CD14-positive monocyte (primary cell): ENCODE measurements around the gene GALNT1. TPM values are rescaled to one million over a fixed set of nuclear protein-coding genes. Genes with fewer than 3 reads are reported as not detected.

Source experiments
- DNase-seq, 3 donors: peaks; one replicate each; pipeline ENCODE4 v3.0.0-alpha.2; 2011 to 2022
- H2AFZ ChIP-seq: 2 replicates; pipeline ENCODE4 v1.6.0; 2012; ENCODE audit warnings: mild to moderate bottlenecking, low read depth, low read length, inconsistent platforms; ENCODE audit not compliant: insufficient read depth, poor library complexity, severe bottlenecking
- H3K27ac ChIP-seq, 2 donors: 1 replicate in 1 of 2; 2 replicates in 1 of 2; pipeline ENCODE4 v1.5.1; 2012 to 2013; ENCODE audit warnings: low read length in 2 of 2, control low read depth in 1 of 2, inconsistent platforms in 1 of 2, low read depth in 1 of 2, mild to moderate bottlenecking in 1 of 2
- H3K27me3 ChIP-seq, 2 donors: one replicate each; pipeline versions ENCODE4 v1.6.0 to v1.6.1; 2011 to 2013; ENCODE audit warnings: low read length in 2 of 2; ENCODE audit not compliant: control insufficient read depth in 2 of 2, insufficient read depth in 2 of 2
- H3K36me3 ChIP-seq, 2 donors: replicated peaks in 1 of 2; 1 replicate in 1 of 2; 2 replicates in 1 of 2; pipeline versions ENCODE4 v1.5.1 to v1.6.1; 2012 to 2013; ENCODE audit warnings: low read length in 2 of 2, control low read depth in 1 of 2, inconsistent platforms in 1 of 2, mild to moderate bottlenecking in 1 of 2; ENCODE audit not compliant: insufficient read depth in 2 of 2, control insufficient read depth in 1 of 2
- H3K4me1 ChIP-seq, 2 donors: 1 replicate in 1 of 2; 2 replicates in 1 of 2; pipeline versions ENCODE4 v1.5.1 to v1.6.1; 2012 to 2013; ENCODE audit warnings: low read length in 2 of 2, control low read depth in 1 of 2, inconsistent platforms in 1 of 2, mild to moderate bottlenecking in 1 of 2, moderate library complexity in 1 of 2; ENCODE audit not compliant: insufficient read depth in 2 of 2, control insufficient read depth in 1 of 2
- H3K4me2 ChIP-seq: replicated peaks from 2 replicates; pipeline ENCODE3; 2012; ENCODE audit warnings: low read length, moderate library complexity, mild to moderate bottlenecking; ENCODE audit not compliant: poor library complexity, severe bottlenecking; ENCODE audit errors: extremely low read depth
- H3K4me3 ChIP-seq, 3 experiments: fragments of 200-600 bp in 1 of 3; sonication (generic) in 1 of 3; replicated peaks in 1 of 3; 1 replicate in 2 of 3; 2 replicates in 1 of 3; pipeline ENCODE4 v1.5.1; 2011 to 2013; ENCODE audit warnings: low read length in 3 of 3, mild to moderate bottlenecking in 3 of 3, control low read depth in 2 of 3, low read depth in 2 of 3, inconsistent platforms in 1 of 3, moderate library complexity in 1 of 3
- H3K79me2 ChIP-seq: 2 replicates; pipeline ENCODE4 v1.6.0; 2012; ENCODE audit warnings: mild to moderate bottlenecking, control low read depth, inconsistent platforms, low read length, moderate library complexity; ENCODE audit not compliant: insufficient read depth
- H3K9ac ChIP-seq: 2 replicates; pipeline ENCODE4 v1.6.0; 2017; ENCODE audit warnings: low read length, mild to moderate bottlenecking; ENCODE audit not compliant: insufficient read depth, poor library complexity, severe bottlenecking
- H3K9me3 ChIP-seq, 2 donors: replicated peaks in 1 of 2; 1 replicate in 1 of 2; 2 replicates in 1 of 2; pipeline versions ENCODE4 v1.5.1 to v1.6.1; 2012 to 2013; ENCODE audit warnings: low read length in 2 of 2, control low read depth in 1 of 2; ENCODE audit not compliant: control insufficient read depth in 1 of 2, insufficient read depth in 1 of 2
- H4K20me1 ChIP-seq: 2 replicates; pipeline ENCODE4 v1.6.0; 2012; ENCODE audit warnings: mild to moderate bottlenecking, low read length, control low read depth, moderate library complexity; ENCODE audit not compliant: insufficient read depth
- H3K27ac Mint-ChIP-seq, 7 donors: one replicate each; pipeline ENCODE4 v1.8.0; 2020; ENCODE audit warnings: mild to moderate bottlenecking in 7 of 7, mixed read lengths in 7 of 7, moderate library complexity in 6 of 7, inconsistent platforms in 2 of 7
- H3K27me3 Mint-ChIP-seq, 3 donors: one replicate each; pipeline ENCODE4 v1.8.0; 2021 to 2022; ENCODE audit warnings: low read depth in 3 of 3, mild to moderate bottlenecking in 3 of 3, mixed read lengths in 3 of 3, moderate library complexity in 3 of 3, inconsistent platforms in 1 of 3
- H3K36me3 Mint-ChIP-seq, 2 donors: one replicate each; pipeline ENCODE4 v1.8.0; 2020; ENCODE audit warnings: mixed read lengths in 2 of 2, inconsistent platforms in 1 of 2, mild to moderate bottlenecking in 1 of 2
- H3K4me1 Mint-ChIP-seq: one replicate; pipeline ENCODE4 v1.8.0; 2020; ENCODE audit warnings: mild to moderate bottlenecking, mixed read lengths
- H3K4me3 Mint-ChIP-seq, 2 donors: one replicate each; pipeline ENCODE4 v1.8.0; 2020; ENCODE audit warnings: mild to moderate bottlenecking in 2 of 2, mixed read lengths in 2 of 2, moderate library complexity in 1 of 2
- H3K9me3 Mint-ChIP-seq, 7 donors: one replicate each; pipeline ENCODE4 v1.8.0; 2020 to 2022; ENCODE audit warnings: mixed read lengths in 7 of 7, mild to moderate bottlenecking in 6 of 7, moderate library complexity in 6 of 7, inconsistent platforms in 2 of 7
- WGBS: methylation state at CpG from one replicate; pipeline ENCODE4 v1.1.5; 2013; ENCODE audit warnings: missing lambda C conversion rate; ENCODE audit not compliant: insufficient coverage; 5-methylcytosine and 5-hydroxymethylcytosine counted together
- intact Hi-C, 2 donors: fragments of 100-400 bp; cut with micrococcal nuclease; formaldehyde crosslinking; loops; one replicate each; pipeline versions ENCODE4 v1.15.0 to v1.15.1; 2023
- polyA plus RNA-seq, 3 donors: library from polyadenylated mRNA; depleted of rRNA in 1 of 3; unstranded in 2 of 3; stranded (reverse) in 1 of 3; fragments of 300-500 nt in 2 of 3; fragments of >200 nt in 1 of 3; fragmentation: Illumina TruSeq in 2 of 3; gene quantifications; 1 replicate in 2 of 3; 2 replicates in 1 of 3; pipeline ENCODE4 v1.2.3, GENCODE V29; 2012 to 2021
- TF ChIP-seq, protein P1 (sequence below): fragments of 200-600 bp; IDR thresholded peaks from one replicate; pipeline ENCODE4 v1.8.0; 2022; ENCODE audit warnings: antibody characterized with exemption, mild to moderate bottlenecking

The GALNT1 gene
- polyA plus RNA-seq, 3 donors: 16.8 to 58.5 (median 22.9) TPM

DNA sequence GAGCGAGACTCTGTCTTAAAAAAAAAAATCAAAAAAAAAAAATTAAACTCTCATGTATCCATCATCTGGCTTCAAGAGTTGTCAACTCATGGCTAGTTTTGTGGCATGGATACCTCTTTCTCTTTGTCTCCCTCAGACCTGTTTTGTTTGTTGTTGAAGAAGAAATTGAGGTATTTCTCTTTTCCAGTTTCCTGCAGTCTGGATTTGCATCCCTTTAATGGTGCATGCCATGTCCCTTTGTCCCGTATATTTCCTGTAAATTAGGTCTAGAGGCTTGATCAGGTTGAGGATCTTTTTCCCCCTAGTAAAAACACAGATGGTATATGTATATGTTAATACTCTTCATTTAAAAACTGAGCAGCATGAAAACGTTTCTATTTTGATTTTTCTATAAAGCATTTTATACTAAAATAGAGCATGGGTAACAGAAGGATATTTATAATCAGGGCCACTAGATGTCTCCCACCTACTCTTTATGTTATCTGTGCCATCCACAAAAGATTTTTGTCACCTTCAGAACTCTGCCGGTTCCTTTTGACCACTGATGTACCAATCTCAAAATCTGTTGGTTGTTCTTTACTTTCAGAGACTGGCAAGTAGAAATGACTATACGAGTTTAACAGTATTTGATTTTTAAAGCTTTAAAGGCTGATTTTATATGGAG, 80.1 kb downstream of the GALNT1 start:
- Histone ChIP-seq H3K27me3 (no peaks in the 10 kb centered on the region), H2AFZ (no peak overlapping the region), H3K4me3 (no peak overlapping the region), H3K36me3 (peaks cover 22 to 46% of the 10 kb centered on the region in 2 donors), H3K4me2 (no peak overlapping the region), H3K27ac (no peak overlapping the region), H3K9ac (no peak overlapping the region), H3K4me1 (no peaks in the 10 kb centered on the region), H4K20me1 (no peaks in the 10 kb centered on the region), H3K9me3 (no peaks in the 10 kb centered on the region), H3K79me2 (peaks cover 5% of the 10 kb centered on the region)
- peak overlapping the region in 1 of 7 donors; percentile 15 for H3K27ac Mint-ChIP-seq
- no peak overlapping the region for H3K4me3 Mint-ChIP-seq
- H3K36me3 Mint-ChIP-seq: peaks cover 31 to 32% of the 10 kb centered on the region in 2 donors
- no peaks in the 10 kb centered on the region for H3K4me1 Mint-ChIP-seq
- intact Hi-C loops: no loop called here
- TF ChIP-seq, protein P1, sequence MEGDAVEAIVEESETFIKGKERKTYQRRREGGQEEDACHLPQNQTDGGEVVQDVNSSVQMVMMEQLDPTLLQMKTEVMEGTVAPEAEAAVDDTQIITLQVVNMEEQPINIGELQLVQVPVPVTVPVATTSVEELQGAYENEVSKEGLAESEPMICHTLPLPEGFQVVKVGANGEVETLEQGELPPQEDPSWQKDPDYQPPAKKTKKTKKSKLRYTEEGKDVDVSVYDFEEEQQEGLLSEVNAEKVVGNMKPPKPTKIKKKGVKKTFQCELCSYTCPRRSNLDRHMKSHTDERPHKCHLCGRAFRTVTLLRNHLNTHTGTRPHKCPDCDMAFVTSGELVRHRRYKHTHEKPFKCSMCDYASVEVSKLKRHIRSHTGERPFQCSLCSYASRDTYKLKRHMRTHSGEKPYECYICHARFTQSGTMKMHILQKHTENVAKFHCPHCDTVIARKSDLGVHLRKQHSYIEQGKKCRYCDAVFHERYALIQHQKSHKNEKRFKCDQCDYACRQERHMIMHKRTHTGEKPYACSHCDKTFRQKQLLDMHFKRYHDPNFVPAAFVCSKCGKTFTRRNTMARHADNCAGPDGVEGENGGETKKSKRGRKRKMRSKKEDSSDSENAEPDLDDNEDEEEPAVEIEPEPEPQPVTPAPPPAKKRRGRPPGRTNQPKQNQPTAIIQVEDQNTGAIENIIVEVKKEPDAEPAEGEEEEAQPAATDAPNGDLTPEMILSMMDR: no peak
- no peaks in the 10 kb centered on the region for H3K27me3 Mint-ChIP-seq
- no CpG with 5 or more reads among the region's 5 CpGs for WGBS
- DNase-seq: no peak
- H3K9me3 Mint-ChIP-seq: no peaks in the 10 kb centered on the region

- Histone ChIP-seq H3K4me3 (no peak overlapping the region), H2AFZ (no peak overlapping the region), H3K4me2 (no peak overlapping the region), H3K9ac (no peak overlapping the region), H3K27ac (no peak overlapping the region), H3K79me2 (no peaks in the 10 kb centered on the region), H3K27me3 (no peaks in the 10 kb centered on the region), H3K9me3 (no peaks in the 10 kb centered on the region), H3K4me1 (no peaks in the 10 kb centered on the region), H3K36me3 (peaks cover 18 to 46% of the 10 kb centered on the region in 2 donors), H4K20me1 (no peaks in the 10 kb centered on the region)
- intact Hi-C loops: no loop called here
- no peaks in the 10 kb centered on the region for H3K27me3 Mint-ChIP-seq
- H3K4me3 Mint-ChIP-seq: no peak overlapping the region
- TF ChIP-seq, protein P1: no peak
- no peaks in the 10 kb centered on the region for H3K4me1 Mint-ChIP-seq
- no peaks in the 10 kb centered on the region for H3K9me3 Mint-ChIP-seq
- peaks cover 36 to 41% of the 10 kb centered on the region in 2 donors for H3K36me3 Mint-ChIP-seq
- WGBS: no CpG with 5 or more reads among the region's 3 CpGs
- no peak for DNase-seq
- H3K27ac Mint-ChIP-seq: no peak overlapping the region
These were observed 80.9 kb downstream of the GALNT1 start for GRCh38 chr18:35662293-35663062.
